ENCODE results near the gene SERAC1. TPM values are rescaled to one million over a fixed set of nuclear protein-coding genes. Genes with fewer than 3 reads are reported as not detected.

The SERAC1 gene
- total and polyA plus RNA-seq, 4 experiments from 2014 or later: 1.7 to 5.5 (median 4.0) TPM

Other genes starting within 250 kb of the SERAC1 start
- gene SYNJ2, start 186.4 kb downstream of the SERAC1 start, total RNA-seq: 10 to 100 TPM; 17.2 to 17.4 TPM
- gene SYNJ2, start 186.4 kb downstream of the SERAC1 start, polyA plus RNA-seq: 10 to 100 TPM; 14.5 to 14.6 TPM
- gene GTF2H5, start 88 bp upstream of the SERAC1 start, total RNA-seq: 10 to 100 TPM; 11.3 to 12.2 TPM
- 10 to 100 TPM; 25.2 to 25.7 TPM for gene GTF2H5, start 88 bp upstream of the SERAC1 start, polyA plus RNA-seq
- 10 to 100 TPM; 85.9 to 94.1 TPM for gene TULP4, start 144.2 kb upstream of the SERAC1 start, total RNA-seq
- gene TULP4, start 144.2 kb upstream of the SERAC1 start, polyA plus RNA-seq: 10 to 100 TPM; 14.8 to 41.2 TPM